Spleen (tissue), 11 donors: ENCODE measurements around the gene AXIN1. TPM values are rescaled to one million over a fixed set of nuclear protein-coding genes. Genes with fewer than 3 reads are reported as not detected.
A peak's percentile ranks its signal among the peaks of the same experiment; 100 is the strongest.
"Not testable (repeated sequence)": the region's sequence is repeated elsewhere in the genome, so short reads cannot be mapped to it uniquely, and the experiment has no call there.

ENCODE experiments used
- DNase-seq: peaks from one replicate; pipeline ENCODE4 v3.0.0-alpha.2; 2020
- H3K27ac ChIP-seq, 8 donors: fragments of 200-600 bp; sonication (generic) in 7 of 8; 1 replicate in 4 of 8; 2 replicates in 4 of 8; pipeline versions ENCODE4 v1.5.0 to v1.8.0; 2016 to 2021; ENCODE audit warnings: inconsistent platforms in 4 of 8, mild to moderate bottlenecking in 4 of 8, moderate library complexity in 1 of 8
- H3K27me3 ChIP-seq, 7 donors: fragments of 200-600 bp; sonication (generic) in 6 of 7; replicated peaks in 1 of 7; 1 replicate in 4 of 7; 2 replicates in 3 of 7; pipeline versions ENCODE4 v1.5.0 to v1.8.0; 2016 to 2021; ENCODE audit warnings: inconsistent platforms in 3 of 7, mild to moderate bottlenecking in 1 of 7
- H3K36me3 ChIP-seq, 6 donors: fragments of 200-600 bp; sonication (generic) in 5 of 6; 1 replicate in 4 of 6; 2 replicates in 2 of 6; pipeline versions ENCODE4 v1.5.0 to v1.8.0; 2016 to 2021; ENCODE audit warnings: inconsistent platforms in 2 of 6
- H3K4me1 ChIP-seq, 6 donors: fragments of 200-600 bp; sonication (generic) in 5 of 6; 1 replicate in 3 of 6; 2 replicates in 3 of 6; pipeline versions ENCODE4 v1.5.0 to v1.8.0; 2016 to 2021; ENCODE audit warnings: inconsistent platforms in 3 of 6
- H3K4me3 ChIP-seq, 8 donors: fragments of 200-600 bp; sonication (generic) in 7 of 8; 1 replicate in 4 of 8; 2 replicates in 4 of 8; pipeline versions ENCODE4 v1.5.0 to v1.8.0; 2016 to 2021; ENCODE audit warnings: inconsistent platforms in 4 of 8, mild to moderate bottlenecking in 4 of 8, moderate library complexity in 2 of 8
- H3K9me3 ChIP-seq, 8 donors: fragments of 200-600 bp; sonication (generic) in 7 of 8; 1 replicate in 4 of 8; 2 replicates in 4 of 8; pipeline versions ENCODE4 v1.5.0 to v1.8.0; 2016 to 2021; ENCODE audit warnings: inconsistent platforms in 4 of 8
- CTCF ChIP-seq, 11 experiments: fragments of 200-600 bp in 7 of 11; fragments of 450-650 bp in 4 of 11; sonication (generic) in 4 of 11; IDR thresholded peaks in 8 of 11; conservative IDR thresholded peaks in 3 of 11; 1 replicate in 7 of 11; 2 replicates in 4 of 11; pipeline versions ENCODE4 v1.4.0 to v1.8.0; 2016 to 2021; ENCODE audit warnings: antibody characterized with exemption in 11 of 11, inconsistent platforms in 4 of 11, mild to moderate bottlenecking in 1 of 11
- POLR2A ChIP-seq, 3 donors: fragments of 450-650 bp; IDR thresholded peaks; one replicate each; pipeline ENCODE4 v1.5.1; 2017; ENCODE audit warnings: antibody characterized with exemption in 3 of 3, mild to moderate bottlenecking in 1 of 3
- POLR2AphosphoS5 ChIP-seq, 3 donors: sonication (generic); formaldehyde crosslinking; IDR thresholded peaks; one replicate each; pipeline ENCODE4 v1.5.1; 2017; ENCODE audit warnings: antibody characterized with exemption in 3 of 3
- WGBS, 5 donors: extraction: QIAGEN DNeasy Blood & Tissue Kit in 3 of 5; methylation state at CpG; one replicate each; pipeline versions ENCODE4 v1.1.5 to v1.1.7; 2013 to 2018; 5-methylcytosine and 5-hydroxymethylcytosine counted together
- intact Hi-C: fragments of 100-400 bp; cut with DNase I; formaldehyde crosslinking; loops from one replicate; pipeline ENCODE4 v1.15.0; 2023; ENCODE audit warnings: low total_unique reads
- polyA plus RNA-seq, 3 donors: library from polyadenylated mRNA; stranded (reverse); fragments of 200-250 nt; gene quantifications; one replicate each; pipeline ENCODE4 v1.2.1, GENCODE V29; 2013
- total RNA-seq, 7 donors: library from RNA; depleted of rRNA in 3 of 7; stranded (reverse); fragments of >200 nt in 3 of 7; fragmentation: NEBNext Ultra II Directional in 4 of 7; extraction: Animal tissue kit (Norgen Biotek cat#: 25700) in 4 of 7; gene quantifications; one replicate each; pipeline versions ENCODE4 v1.1.0 to v1.2.1, GENCODE V29; 2016 to 2021
- donor health status: healthy with polysubstance abuse.
- donor health status: DM: no; HTN: no; CAD: no; lungs with moderate emphysema.
- donor health status: DM: no; HTN: no; CAD: no.
- donor health status: Bipolar disorder and iron deficiency.
- donor health status: healthy.
- donor health status: DM: no; HTN: no; CAD: no.
- donor health status: DM: yes; HTN: yes; CAD: no.

AXIN1 gene
- total and polyA plus RNA-seq, 10 donors, result 12.9 to 27.3 (median 23.9) TPM

- no peak overlapping the region for H3K4me3 ChIP-seq
- H3K27ac ChIP-seq, result no peak overlapping the region
- intact Hi-C loops, result no loop called here
- DNase-seq, result no peak
- peaks cover 0 to 95% (median 35%) of the 10 kb centered on the region in 6 donors for H3K4me1 ChIP-seq
- 81 to 90% (median 82%) methylated on average over 6 of the region's 6 CpGs for WGBS, 5 donors
- peaks cover 0 to 11% (median 2%) of the 10 kb centered on the region in 6 donors for H3K36me3 ChIP-seq
- no peaks in the 10 kb centered on the region for H3K9me3 ChIP-seq
- no peaks in the 10 kb centered on the region for H3K27me3 ChIP-seq
- TF ChIP-seq CTCF (IDR thresholded peaks at IDR 0.05 in 8 of 11, conservative IDR thresholded peaks at IDR 0.05 in 3 of 11) (no peak), POLR2AphosphoS5 (IDR thresholded peaks at IDR 0.05) (no peak), POLR2A (IDR thresholded peaks at IDR 0.05) (no peak)
Observed at GRCh38 chr16:333406-334094, 19.0 kb downstream of the AXIN1 start.

DNA sequence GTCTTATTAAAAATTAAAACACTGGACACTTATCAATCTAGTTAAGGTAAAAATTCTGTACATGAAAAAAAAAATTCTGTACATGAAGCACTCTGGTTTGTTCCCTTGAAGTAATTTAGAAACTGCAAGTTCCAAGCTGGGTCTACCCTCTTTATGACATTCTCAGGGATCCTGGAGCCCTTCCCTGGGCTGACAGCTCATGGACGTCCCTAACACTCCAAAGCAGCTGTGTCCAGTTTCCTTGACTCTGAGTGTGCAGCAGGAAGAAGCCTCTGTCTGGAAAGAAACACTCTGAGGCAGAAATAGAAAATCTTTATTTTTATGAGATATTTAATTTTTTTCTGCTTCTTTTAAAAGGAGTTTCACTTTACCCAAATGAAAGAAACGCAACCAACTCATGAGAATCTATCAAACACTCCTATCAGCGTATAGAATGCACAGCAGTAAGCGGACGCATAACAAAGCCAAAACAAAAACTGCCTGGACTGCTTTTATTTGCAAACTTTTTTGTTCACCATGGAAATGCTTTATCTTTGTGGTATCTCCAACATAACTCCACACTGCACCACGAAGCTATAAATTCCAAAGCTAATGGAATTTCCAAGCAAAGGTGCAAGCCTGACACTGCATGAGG is 21.2 kb downstream of the AXIN1 start:
- H3K4me1 ChIP-seq, result peaks cover 13 to 95% (median 39%) of the 10 kb centered on the region in 6 donors
- intact Hi-C loops, H3K4me3 ChIP-seq, DNase-seq, H3K27me3 ChIP-seq, H3K9me3 ChIP-seq, H3K27ac ChIP-seq: not testable (repeated sequence)
- peaks cover 0 to 11% (median 2%) of the 10 kb centered on the region in 6 donors for H3K36me3 ChIP-seq
- 53 to 77% (median 62%) methylated on average over 6 of the region's 6 CpGs for WGBS, 5 donors

DNA sequence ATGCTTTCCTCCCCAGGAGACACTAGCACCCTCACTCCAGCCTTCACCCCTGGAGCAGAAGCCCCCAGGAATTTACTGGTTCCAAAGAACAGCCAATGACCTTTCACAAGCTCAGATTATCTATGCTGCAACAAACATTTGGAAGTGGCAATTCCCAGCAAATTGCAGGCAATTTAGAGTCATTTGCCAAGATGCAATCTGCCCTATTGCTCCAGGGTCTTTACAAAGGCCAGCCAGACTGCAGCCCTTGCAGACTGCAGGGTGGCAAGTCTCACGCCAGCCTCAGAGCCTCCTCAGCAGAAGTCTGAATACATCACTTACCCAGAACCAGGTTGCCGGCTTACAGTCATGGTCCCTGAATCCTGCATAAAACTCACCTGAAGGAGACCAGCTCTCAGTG is 21.8 kb downstream of the AXIN1 start:
- Histone ChIP-seq H3K9me3 (no peaks in the 10 kb centered on the region), H3K27me3 (no peaks in the 10 kb centered on the region), H3K4me3 (no peak overlapping the region), H3K4me1 (peaks cover 15 to 95% (median 39%) of the 10 kb centered on the region in 6 donors), H3K36me3 (peaks cover 0 to 11% (median 2%) of the 10 kb centered on the region in 6 donors), H3K27ac (no peak overlapping the region)
- TF ChIP-seq POLR2AphosphoS5 (IDR thresholded peaks at IDR 0.05) (no peak), POLR2A (IDR thresholded peaks at IDR 0.05) (no peak), CTCF (IDR thresholded peaks at IDR 0.05 in 8 of 11, conservative IDR thresholded peaks at IDR 0.05 in 3 of 11) (no peak)
- WGBS, 5 donors, result 83 to 92% (median 89%) methylated on average over 2 of the region's 2 CpGs
- intact Hi-C loops, result no loop called here
- DNase-seq, result no peak

GRCh38 chr16:325375-326145 is 27.0 kb downstream of the AXIN1 start:
- H3K9me3 ChIP-seq, result no peaks in the 10 kb centered on the region
- H3K4me1 ChIP-seq, result peaks cover 21 to 97% (median 51%) of the 10 kb centered on the region in 6 donors
- peak overlapping the region; percentile 50 to 83 (median 70) for H3K27ac ChIP-seq
- H3K4me3 ChIP-seq, result peak overlapping the region in 6 of 8 donors; percentile 24 to 62 (median 25)
- H3K27me3 ChIP-seq, result no peaks in the 10 kb centered on the region
- H3K36me3 ChIP-seq, result peaks cover 0 to 7% (median 3%) of the 10 kb centered on the region in 6 donors
- 63 to 72% (median 68%) methylated on average over 24 to 28 of the region's 28 CpGs for WGBS, 5 donors
- TF ChIP-seq CTCF (IDR thresholded peaks at IDR 0.05 in 8 of 11, conservative IDR thresholded peaks at IDR 0.05 in 3 of 11) (no peak), POLR2A (IDR thresholded peaks at IDR 0.05) (no peak), POLR2AphosphoS5 (IDR thresholded peaks at IDR 0.05) (no peak)
- no peak for DNase-seq
- intact Hi-C loops, result no loop called here
